8988T (cell line): ENCODE results near the gene HSF2.
"Not testable (repeated sequence)": the region's sequence is repeated elsewhere in the genome, so short reads cannot be mapped to it uniquely, and the experiment has no call there.

Experiments
- DNase-seq: peaks from one replicate; pipeline ENCODE4 v3.0.0; 2011

Gene HSF2

DNA sequence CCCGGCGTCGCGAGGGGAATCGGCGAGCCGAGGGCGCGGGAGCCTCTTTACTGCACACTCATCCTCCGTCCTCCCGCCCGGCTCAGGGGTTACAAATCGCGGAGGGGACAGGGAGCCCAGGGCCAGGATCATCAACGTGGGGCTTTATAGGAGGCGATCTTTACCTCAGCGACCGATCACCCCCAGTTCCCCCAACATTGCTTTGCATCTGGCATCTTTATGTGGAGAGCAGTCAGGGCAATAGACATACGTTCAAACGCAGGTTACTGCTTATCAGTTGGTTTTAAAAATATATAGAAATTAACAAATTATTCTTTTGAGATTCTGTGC is 634 bp downstream of the HSF2 start:
- DNase-seq: no peak

DNA sequence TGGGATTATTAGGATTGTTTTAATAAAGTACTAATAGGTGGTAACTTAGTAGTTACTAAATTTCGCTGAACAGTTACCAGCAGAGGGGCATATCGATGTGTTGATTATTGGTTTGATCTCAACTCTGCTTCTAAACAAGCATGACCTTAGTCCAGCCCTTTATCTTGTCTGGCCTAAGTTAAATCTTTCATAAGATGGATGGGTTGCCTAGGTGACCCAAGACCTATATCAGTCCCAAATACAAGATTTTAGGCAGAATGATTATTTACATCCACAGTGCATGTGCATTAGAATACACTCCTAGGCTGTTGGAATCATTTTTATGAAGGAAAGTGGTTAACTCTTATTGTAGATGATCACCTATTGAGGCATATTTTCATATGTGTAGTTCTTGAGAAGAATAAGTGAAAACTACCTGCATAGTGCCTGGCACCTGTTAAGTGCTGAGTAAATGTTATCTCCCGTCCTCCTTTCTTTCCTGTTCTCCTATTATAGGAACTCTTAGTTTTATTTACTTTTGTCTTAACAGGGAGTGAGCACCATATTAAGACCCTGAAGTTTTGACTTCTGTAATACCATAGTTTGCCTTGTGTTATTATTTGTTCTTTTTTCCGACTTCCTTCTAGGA is 1.1 kb downstream of the HSF2 start:
- DNase-seq: no peak

DNA sequence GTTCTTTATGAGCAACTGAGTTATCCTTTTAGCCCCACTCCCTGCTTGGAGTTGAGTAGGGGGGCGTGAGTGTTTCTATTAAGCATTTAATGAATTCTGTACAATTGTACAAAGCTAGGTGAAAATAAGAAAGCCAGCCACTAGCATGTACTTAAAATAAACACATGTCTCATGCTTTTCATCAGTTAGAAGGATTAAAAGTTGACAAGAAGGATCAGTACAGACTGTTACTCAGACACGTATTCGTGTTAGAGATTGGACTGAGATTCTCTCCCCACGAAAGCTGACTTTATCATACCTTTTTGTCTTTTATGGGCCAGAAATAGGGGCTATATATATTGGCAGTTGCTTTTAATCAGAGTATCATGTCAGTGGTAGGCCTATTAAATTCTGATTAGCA is 1.7 kb downstream of the HSF2 start:
- DNase-seq: no peak

DNA sequence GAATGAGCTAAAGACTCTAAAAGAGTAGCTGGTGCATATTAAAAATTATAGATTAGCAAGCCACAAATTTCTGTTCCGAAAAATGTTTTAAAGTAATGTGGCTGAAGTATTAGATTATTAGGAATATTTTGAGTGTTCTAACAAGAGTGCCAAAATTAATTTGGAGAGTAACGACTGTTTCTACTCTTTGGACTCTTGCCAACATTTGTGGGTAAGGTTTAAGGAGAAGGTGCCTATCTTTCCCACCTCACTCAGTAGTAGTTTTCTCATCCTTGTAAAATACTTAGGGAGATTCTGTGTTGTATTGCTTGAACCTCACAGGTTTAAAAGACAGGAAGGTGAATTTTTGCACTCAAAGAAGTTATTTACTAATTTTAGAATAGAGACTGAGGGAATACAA is 5.0 kb downstream of the HSF2 start:
- DNase-seq: no peak

DNA sequence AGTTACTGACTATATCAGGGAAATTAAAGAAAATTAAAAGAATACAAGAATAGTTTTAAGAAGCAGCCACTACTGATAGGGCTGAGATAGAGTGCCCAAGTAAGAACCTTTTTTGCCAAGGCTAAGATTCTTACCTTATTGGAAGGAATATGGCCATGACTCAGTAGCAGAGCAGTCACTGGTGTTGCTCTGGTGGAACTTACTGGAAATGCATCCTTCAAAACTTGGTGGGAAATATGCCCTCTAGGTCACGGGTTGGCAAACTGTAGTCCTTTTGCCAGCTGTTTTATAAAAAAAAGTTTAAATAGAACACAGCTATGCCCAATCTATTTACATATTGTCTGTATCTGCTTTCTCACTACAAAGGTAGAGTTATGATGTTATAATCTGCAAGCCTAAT is 6.0 kb downstream of the HSF2 start:
- DNase-seq: no peak

DNA sequence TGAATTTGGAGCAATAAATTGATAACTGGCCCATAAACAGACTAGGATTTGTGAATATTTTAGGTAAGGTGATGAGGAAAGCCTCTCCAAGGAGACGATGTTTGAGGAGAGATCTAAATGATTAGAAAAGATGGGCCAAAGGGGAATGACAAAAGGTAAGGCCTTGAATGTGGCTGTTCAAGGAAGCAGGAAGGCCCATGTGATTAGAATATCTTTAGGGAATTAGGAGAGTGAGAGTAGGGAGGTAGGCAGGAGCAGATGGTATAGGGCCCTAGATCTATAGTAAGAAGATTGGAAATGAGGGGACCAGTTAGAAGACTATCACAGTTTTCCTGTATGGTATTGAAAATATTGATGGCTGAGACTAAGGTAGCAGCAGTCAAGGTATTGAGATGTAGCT is 6.7 kb downstream of the HSF2 start:
- DNase-seq: no peak

DNA sequence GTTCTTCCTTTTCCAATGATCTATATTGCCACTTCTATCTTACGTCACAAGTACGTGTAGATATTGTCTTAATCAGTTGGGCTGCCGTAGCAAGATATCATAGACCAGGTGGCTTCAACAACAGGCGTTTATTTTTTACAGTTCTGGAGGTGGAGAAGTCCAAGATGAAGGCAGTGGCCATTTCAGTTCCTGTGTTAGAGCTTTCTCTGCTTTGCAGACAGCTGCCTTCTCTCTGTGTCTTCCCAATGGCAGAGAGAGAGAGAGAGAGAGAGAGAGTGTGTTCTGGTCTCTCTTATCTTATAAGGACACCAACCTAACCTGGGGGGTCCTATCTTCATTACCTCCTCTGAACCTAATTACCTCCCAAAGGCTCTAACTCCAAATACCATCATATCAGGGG is 8.3 kb downstream of the HSF2 start:
- DNase-seq: no peak

DNA sequence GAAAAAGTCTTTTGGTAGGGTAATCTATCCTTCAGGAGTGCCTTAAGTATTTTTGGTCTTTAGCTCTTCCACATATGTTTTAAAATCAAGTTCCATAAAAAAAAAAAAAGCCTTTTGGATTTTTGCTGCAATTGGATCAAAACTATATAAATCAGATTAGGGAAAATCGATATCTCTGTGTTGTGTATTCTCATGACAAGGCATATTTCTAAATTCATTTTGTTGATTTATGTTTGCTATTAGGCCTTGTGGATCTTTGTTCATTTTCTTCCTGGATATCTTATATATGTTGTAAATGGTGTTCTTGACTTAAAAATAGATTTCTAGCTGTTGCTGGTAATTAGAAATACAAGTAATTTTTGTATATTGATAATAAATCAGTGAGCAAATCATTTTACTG is 8.8 kb downstream of the HSF2 start:
- no peak for DNase-seq

DNA sequence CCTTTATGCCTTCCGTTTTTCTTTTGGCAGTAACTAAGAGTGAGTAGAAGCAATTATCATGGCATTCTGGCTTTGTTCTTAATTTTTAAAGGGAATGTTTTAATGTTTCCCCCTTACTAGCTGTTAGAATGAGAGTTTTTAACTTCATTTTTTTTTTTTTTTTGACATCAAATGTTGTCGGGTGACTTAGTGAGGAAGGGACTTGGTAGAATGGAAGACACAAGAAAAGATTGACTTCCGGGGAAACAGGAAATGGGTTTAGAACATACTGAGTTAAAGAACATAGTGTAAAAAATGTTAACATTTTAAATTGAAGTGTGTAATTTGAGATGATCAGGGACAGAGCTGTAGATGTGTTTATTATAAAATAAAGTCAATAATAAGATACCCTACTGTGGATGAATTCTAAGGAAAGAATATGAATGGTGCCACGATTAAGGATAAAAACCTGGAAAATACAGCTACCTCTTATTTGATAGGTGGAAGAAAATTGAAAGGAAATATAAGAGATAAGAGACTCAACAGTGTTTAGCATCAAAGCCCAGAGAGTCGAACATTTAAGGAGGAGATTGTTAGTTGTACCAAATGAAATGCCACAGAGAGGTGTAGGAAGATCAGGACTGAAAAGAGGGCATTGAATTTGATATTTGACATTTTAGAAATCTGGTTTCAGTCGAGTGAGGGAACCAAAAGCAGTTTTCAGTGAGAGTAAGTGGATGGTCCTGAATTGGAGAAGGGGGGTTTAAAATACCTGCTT is 9.4 kb downstream of the HSF2 start:
- no peak for DNase-seq

DNA sequence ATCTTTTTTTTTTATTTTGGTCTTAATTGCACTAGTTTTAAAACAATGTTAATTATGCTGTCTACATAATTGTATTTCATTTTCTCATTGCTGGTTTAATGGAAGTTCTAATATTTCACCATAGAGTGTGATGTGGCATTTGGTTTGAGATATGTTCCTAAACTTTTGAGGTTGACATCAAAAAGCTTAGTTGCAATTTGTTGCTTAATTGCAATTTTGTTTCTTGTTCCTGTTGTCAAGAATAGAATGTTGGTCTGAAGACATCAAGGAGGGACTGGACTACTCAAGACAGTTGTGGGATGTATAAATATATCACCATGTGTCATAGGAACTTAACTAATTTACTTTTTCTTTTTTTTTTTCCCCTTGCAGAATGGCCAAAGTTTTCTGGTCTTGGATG is 12.5 kb downstream of the HSF2 start:
- no peak for DNase-seq

DNA sequence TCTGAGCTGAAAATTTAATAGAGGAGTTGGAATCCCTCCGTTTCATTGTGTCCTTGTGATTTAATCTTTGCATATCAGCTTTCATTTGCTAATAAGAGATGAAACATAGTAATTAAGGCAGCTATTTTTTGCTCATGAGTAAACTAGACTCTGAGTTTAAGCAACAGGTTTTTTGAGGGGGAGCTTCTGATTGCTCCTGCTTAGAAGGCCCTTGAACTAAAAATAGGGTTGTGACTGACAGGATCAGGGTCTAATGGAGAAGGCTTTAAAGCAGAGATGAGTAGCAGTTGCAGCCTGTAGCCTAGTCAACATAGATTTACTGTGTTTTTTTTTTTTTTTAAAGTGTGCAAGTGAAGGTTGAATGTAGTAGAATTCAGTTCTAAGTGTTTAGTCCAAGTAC is 17.4 kb downstream of the HSF2 start:
- DNase-seq: no peak

DNA sequence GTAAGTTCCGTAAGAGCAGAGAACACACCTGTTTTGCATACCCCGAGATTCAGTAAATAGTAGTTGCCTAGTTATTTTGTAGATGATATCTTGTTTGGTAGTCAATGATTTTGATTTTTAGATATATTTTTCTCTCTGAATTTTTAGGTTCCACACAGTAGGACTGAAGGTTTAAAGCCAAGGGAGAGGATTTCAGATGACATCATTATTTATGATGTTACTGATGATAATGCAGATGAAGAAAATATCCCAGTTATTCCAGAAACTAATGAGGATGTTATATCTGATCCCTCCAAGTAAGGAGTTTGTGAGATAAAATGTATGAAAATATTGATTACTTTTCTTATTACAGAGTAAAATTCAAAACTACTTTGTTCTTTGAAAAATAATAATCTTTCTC is 22.6 kb downstream of the HSF2 start:
- DNase-seq: no peak

DNA sequence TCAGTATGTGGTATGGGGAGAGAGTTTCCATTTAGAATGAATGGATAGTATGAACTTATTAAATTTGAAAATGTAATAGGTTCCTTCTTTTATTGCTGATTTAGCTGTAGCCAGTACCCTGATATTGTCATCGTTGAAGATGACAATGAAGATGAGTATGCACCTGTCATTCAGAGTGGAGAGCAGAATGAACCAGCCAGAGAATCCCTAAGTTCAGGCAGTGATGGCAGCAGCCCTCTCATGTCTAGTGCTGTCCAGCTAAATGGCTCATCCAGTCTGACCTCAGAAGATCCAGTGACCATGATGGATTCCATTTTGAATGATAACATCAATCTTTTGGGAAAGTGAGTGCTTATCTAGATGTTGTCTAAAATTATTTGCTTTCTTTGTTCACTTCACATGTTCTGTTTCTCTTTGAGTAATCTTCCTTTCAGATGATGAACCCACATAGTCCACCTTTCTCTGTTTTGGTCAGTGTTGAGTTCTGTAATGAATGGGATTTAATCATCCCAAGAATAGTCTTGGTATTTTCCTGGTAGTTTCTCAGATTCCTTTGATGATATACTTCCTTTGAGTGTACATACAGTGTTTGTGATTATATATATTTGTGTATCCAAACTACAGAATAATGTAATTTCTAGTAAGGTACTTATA is 23.3 kb downstream of the HSF2 start:
- DNase-seq: no peak

DNA sequence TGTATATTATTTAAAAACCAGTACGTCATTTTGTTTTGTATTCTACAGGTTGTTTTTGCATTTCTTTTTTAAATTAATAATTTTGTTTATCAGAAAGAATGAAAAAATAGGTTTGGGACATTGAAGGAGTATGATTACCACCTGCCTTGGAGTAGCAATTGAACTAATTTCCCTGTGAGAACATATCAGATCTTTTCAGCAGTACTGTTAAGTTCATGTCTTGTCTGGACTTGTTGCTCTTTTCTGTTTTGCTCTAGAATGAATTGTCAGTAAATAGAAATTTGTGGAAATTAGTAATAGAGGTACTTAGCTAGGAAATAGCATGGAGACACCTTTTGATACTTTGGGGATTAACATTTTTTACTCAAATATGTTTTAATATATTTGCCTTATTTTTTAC is 24.3 kb downstream of the HSF2 start:
- DNase-seq: no peak

DNA sequence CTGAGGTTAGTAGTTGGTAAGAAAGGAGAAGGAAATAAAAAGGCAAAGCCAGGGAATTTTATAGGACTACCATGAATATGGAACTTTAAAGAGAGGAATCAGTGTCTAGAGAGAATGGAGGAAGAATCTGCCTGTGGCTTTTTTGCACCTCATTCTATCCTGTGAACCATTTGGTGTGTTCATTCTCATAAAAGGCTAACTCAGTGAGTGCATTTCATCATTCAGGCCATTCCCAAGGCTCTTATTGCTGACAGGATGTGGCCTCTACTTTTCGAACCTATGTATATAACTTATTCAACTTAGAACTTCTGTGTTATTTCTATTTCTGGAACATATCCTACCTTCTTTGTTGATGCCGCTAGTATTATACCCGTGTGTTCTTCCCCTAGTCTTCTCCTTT is 27.1 kb downstream of the HSF2 start:
- DNase-seq: no peak

DNA sequence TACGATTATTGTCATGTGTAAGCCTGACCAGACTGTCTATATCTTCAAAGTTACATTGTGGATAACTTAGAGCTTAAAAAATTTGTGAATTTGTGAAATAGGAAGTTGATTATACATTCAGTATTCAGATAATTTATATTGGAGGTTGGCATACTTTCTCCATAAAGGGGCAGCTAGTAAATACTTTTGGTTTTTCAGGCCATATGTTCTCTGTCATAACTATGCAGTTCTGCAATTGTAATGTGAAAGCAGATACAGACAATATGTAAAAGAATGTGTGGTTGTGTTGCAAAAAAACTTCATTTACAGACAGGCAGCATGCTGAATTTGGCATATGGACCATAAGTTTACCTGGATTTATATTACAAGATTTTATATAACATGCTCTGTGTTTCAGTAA is 29.3 kb downstream of the HSF2 start:
- DNase-seq: no peak

DNA sequence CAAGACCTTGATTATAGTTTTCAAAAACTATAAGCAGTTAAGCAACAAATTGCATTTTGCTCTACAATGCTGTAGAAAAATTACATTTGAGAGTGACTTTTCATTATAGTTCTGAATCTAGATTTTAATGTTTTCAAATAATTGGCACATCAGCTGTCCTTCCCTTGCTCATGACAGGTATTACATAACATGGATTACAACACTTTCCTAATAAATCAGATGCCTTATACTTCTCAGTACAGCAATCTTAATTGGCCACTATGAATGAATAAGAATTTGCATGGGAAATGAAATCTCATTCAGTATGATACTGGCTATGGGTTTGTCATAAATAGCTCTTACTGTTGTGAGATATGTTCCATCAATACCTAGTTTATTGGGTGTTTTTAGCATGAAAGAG is 29.9 kb downstream of the HSF2 start:
- DNase-seq: no peak

DNA sequence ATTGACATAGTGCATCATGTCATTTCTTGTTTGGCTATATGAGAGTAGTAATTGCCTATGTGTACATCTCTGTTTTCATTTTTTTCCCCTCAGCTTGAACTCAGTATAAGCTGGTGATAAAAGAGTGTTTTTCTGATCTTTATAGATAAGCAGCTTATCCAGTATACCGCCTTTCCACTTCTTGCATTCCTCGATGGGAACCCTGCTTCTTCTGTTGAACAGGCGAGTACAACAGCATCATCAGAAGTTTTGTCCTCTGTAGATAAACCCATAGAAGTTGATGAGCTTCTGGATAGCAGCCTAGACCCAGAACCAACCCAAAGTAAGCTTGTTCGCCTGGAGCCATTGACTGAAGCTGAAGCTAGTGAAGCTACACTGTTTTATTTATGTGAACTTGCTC is 32.3 kb downstream of the HSF2 start:
- DNase-seq: no peak

DNA sequence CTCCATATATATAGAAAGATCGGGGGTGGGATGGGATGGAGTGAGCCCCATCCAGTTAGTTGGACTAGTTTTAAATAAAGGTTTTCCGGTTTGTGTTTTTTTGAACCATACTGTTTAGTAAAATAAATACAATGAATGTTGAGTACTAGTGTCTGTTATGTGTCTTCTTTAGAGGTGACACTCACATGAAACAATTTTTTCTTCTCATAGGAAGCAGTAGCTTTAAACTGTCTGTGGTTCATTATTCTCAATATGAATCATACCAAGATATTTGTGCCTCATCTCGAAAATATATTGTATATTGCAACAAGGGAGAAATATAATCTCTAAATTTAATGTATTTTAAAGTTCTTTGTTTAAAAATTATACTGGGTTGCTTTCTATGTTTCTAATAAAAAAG is 33.4 kb downstream of the HSF2 start:
- DNase-seq: no peak

DNA sequence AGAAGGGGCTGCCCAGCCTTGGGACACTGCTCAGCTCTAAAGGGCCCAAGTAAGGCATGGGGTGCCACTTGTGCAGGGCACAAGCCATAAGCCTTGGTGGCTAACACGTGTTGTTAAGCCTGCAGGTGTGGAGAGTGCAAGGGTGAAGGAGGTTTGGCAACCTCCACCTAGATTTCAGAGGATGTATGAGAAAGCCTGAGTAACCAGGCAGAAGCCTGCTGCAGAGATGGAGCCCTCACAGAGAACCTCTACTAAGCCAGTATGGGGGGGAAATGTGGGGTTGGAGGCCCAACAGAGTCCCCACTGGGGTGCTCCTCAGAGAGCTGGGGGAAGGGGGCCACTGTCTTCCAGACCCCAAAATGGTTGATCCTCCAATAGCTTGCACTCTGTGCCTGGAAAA is 39.5 kb downstream of the HSF2 start:
- no peak for DNase-seq

DNA sequence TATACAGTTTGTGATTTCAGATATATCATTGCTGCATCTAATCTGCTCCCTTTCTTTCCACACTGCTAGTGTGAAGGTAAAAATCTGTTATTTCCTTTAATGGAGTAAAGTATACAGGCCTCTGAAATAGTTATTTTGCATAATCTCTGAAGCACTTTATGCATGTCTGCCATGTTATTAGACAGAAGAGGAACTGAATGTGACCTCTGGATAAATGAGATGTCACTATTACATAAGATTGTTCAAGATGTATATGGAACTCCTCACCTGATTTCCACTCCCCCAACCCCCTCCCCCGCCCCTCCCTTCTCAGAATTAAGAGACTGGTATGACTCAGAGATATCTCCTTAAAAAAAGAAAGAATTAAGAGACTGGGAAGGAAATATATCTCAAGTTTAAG is 45.8 kb downstream of the HSF2 start:
- DNase-seq: no peak

DNA sequence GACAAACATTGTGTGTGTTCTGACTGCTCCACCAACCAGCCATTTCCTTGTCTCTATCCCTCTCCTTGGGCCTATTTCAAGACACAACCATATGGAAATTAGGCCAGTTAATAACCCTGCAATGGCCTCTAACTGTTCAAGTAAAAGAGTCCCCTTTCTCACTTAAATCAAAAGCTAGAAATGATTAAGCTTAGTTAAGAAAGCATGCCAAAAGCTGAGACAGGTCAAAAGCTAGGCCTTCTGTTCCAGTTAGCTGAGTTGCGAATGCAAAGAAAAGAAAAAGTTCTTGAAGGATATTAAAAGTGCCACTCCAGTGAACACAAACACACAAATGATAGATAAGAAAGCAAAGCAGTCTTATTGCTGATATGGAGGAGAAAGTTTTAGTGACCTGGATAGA is 49.6 kb downstream of the HSF2 start:
- DNase-seq: no peak

DNA sequence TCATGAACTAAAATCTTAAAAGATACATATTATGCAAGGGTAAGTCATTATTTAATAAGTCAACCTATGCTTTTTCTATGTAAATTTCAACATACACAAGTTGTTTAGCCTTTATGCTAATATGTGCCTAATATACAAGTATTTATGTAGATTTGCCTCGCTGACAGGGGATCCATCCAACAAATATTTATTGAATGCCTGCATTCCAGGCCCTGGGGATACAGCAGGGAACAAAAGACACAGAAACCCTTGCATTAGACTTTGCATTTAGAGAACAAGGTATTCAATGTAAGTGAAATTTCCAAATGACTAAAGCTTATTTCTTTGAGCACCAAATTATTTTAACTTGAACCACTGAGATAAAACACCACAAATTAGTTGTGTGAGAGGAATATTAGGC is 53.1 kb downstream of the HSF2 start:
- DNase-seq: no peak

DNA sequence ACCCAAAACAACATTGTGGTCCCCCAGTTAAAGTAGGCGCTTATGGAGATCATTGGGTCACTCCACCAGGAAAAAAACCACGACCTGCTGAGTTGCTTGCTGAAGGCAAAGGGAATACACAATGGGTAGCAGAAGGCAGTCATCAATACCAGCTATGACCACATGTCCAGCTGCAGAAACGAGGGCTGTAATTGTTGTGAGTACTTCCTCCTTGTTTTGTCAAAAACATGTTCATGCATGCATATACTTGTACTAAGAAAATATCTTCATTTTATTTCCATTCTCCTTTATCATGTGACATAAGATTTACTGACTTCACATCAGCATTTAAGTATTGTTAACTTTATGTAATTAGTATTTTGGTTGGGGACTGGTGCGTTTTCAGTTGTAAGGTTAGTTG is 55.2 kb downstream of the HSF2 start:
- DNase-seq: no peak

DNA sequence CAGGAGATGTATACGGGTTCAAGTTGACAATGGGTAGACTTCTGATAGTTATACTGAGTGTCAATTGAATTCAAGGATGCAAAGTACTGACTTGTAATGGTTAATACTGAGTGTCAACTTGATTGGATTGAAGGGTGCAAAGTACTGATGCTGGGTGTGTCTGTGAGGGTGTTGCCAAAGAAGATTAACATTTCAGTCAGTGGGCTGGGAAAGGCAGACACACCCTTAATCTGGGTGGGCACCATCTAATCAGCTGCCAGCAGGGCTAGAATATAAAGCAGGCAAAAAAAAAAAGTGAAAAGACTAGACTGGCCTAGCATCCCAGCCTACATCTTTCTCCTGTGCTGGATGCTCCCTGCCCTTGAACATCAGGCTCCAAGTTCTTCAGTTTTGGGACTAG is 55.7 kb downstream of the HSF2 start:
- DNase-seq: not testable (repeated sequence)
